Epithelial cell of alveolus of lung (primary cell): ENCODE data around the gene OR51B5. TPM values are rescaled to one million over a fixed set of nuclear protein-coding genes. Genes with fewer than 3 reads are reported as not detected.

Experiments used
- total RNA-seq: library from RNA; depleted of rRNA; stranded (reverse); fragments of >200 nt; gene quantifications from 2 replicates; pipeline ENCODE4 v1.2.1, GENCODE V29; 2015

The OR51B5 gene
- not detected in 2 replicates for total RNA-seq

GRCh38 chr11:5343474-5344335 lies at the start of gene OR51B5:
Gene OR51B5 (minus strand): TSS chr11:5343524. CDS start chr11:5343524, 0 bp downstream.

GRCh38 chr11:5383576-5383975 lies 40.3 kb upstream of the OR51B5 start, which contains the start of gene OR51M1:
Gene OR51M1 (plus strand): TSS chr11:5383812. CDS start chr11:5389399, 5,587 bp downstream.

GRCh38 chr11:5351208-5351607 lies 7.9 kb upstream of the OR51B5 start, which contains the start of gene OR51B6:
Gene OR51B6 (plus strand): TSS chr11:5351508. CDS start chr11:5351508, 0 bp downstream.

GRCh38 chr11:5324197-5324596 lies 19.1 kb downstream of the OR51B5 start, which contains the start of gene OR51B2:
Gene OR51B2 (minus strand): TSS chr11:5324297. CDS start chr11:5324297, 0 bp downstream.

GRCh38 chr11:5301846-5302245 lies 41.5 kb downstream of the OR51B5 start, which contains the start of gene OR51B4:
Gene OR51B4 (minus strand): TSS chr11:5301946. CDS start chr11:5301946, 0 bp downstream.

Other genes with a start within 250 kb of the OR51B5 start
- gene OR52A5, start 205.2 kb downstream of the OR51B5 start, total RNA-seq: not detected in 2 replicates
- gene OR52A1, start 188.8 kb downstream of the OR51B5 start, total RNA-seq: not detected in 2 replicates
- not detected in 2 replicates for gene OR51V1, start 142.8 kb downstream of the OR51B5 start, total RNA-seq
- not detected in 2 replicates for gene HBB, start 116.5 kb downstream of the OR51B5 start, total RNA-seq
- gene HBD, start 109.0 kb downstream of the OR51B5 start, total RNA-seq: not detected in 2 replicates
- not detected in 2 replicates for gene HBG1, start 93.7 kb downstream of the OR51B5 start, total RNA-seq
- 1.2 TPM in 1 of 2 replicates, not detected in the other for gene HBG2, start 88.7 kb downstream of the OR51B5 start, total RNA-seq
- not detected in 2 replicates for gene HBE1, start 73.6 kb downstream of the OR51B5 start, total RNA-seq
- not detected in 2 replicates for gene OR51B4, start 41.6 kb downstream of the OR51B5 start, total RNA-seq
- not detected in 2 replicates for gene OR51B2, start 19.2 kb downstream of the OR51B5 start, total RNA-seq
- not detected in 2 replicates for gene OR51B6, start 8.0 kb upstream of the OR51B5 start, total RNA-seq
- gene OR51M1, start 40.3 kb upstream of the OR51B5 start, total RNA-seq: not detected in 2 replicates
- not detected in 2 replicates for gene OR51Q1, start 78.6 kb upstream of the OR51B5 start, total RNA-seq
- gene OR51I1, start 98.0 kb upstream of the OR51B5 start, total RNA-seq: not detected in 2 replicates
- gene OR51I2, start 105.8 kb upstream of the OR51B5 start, total RNA-seq: not detected in 2 replicates
- gene OR52D1, start 145.2 kb upstream of the OR51B5 start, total RNA-seq: not detected in 2 replicates
- gene UBQLN3, start 166.4 kb upstream of the OR51B5 start, total RNA-seq: under 0.01 and 0.08 TPM in 2 replicates
- 0.13 and 0.40 TPM in 2 replicates for gene UBQLNL, start 173.2 kb upstream of the OR51B5 start, total RNA-seq
- 0.16 TPM in 1 of 2 replicates, not detected in the other for gene OR52H1, start 205.0 kb upstream of the OR51B5 start, total RNA-seq
- not detected in 2 replicates for gene OR52B6, start 237.4 kb upstream of the OR51B5 start, total RNA-seq